PC-3 (cell line): Measurements from ENCODE around the gene ASIP. TPM values are rescaled to one million over a fixed set of nuclear protein-coding genes. Genes with fewer than 3 reads are reported as not detected.

Experiments
- ATAC-seq: fragments of 200-7000 bp; cut with Tn5 transposase; 2 replicates; pipeline ENCODE4 v1.9.1; 2020; ENCODE audit warnings: mild to moderate bottlenecking, moderate library complexity
- BruUV-seq: library from RNA; stranded (reverse); fragments of 400-500 nt; replicated peaks from 2 replicates; lab custom pipeline; 2021; lab: Mats Ljungman, UMichigan
- CTCF ChIA-PET: fragments of 300-600 bp; sonication (Branson Sonifier 250); formaldehyde crosslinking; loops from one replicate; lab custom pipeline; 2022; ENCODE audit warnings: antibody characterized with exemption; lab: Charles Lee
- POLR2A ChIA-PET: fragments of 300-600 bp; sonication (Branson Sonifier 250); formaldehyde crosslinking; loops from one replicate; lab custom pipeline; 2022; ENCODE audit warnings: antibody characterized with exemption; ENCODE audit not compliant: unreplicated experiment; lab: Charles Lee
- DNase-seq: peaks from one replicate; pipeline ENCODE4 v3.0.0-alpha.2; 2015
- H2AFZ ChIP-seq: fragments of 300-600 bp; sonication (generic); 2 replicates; pipeline ENCODE4 v1.6.0; 2016; ENCODE audit warnings: antibody characterized with exemption, low read length
- H3F3A ChIP-seq: fragments of 300-600 bp; sonication (generic); one replicate; pipeline ENCODE4 v1.6.0; 2017; ENCODE audit warnings: antibody characterized with exemption, low read length, control low read depth, mild to moderate bottlenecking; ENCODE audit not compliant: unreplicated experiment
- H3K27ac ChIP-seq: fragments of 300-600 bp; sonication (generic); 2 replicates; pipeline ENCODE4 v1.5.1; 2016; ENCODE audit warnings: mild to moderate bottlenecking, low read length
- H3K27me3 ChIP-seq: fragments of 300-600 bp; sonication (generic); 2 replicates; pipeline ENCODE4 v1.6.1; 2016; ENCODE audit warnings: low read length, mixed read lengths
- H3K36me3 ChIP-seq: fragments of 300-600 bp; sonication (generic); 2 replicates; pipeline ENCODE4 v1.6.1; 2016; ENCODE audit warnings: low read depth, mixed run types, low read length, mixed read lengths
- H3K4me1 ChIP-seq: fragments of 300-600 bp; sonication (generic); 2 replicates; pipeline ENCODE4 v1.5.1; 2016; ENCODE audit warnings: low read length; ENCODE audit not compliant: insufficient read depth
- H3K4me2 ChIP-seq: fragments of 300-600 bp; sonication (generic); 2 replicates; pipeline ENCODE4 v1.6.0; 2016; ENCODE audit warnings: low read length
- H3K4me3 ChIP-seq: fragments of 300-600 bp; sonication (generic); 2 replicates; pipeline ENCODE4 v1.5.1; 2016; ENCODE audit warnings: mild to moderate bottlenecking, low read length, mixed read lengths
- H3K79me2 ChIP-seq: fragments of 300-600 bp; sonication (generic); 2 replicates; pipeline ENCODE4 v1.6.1; 2017; ENCODE audit warnings: low read length, mixed read lengths
- H3K9ac ChIP-seq: fragments of 300-600 bp; sonication (generic); 2 replicates; pipeline ENCODE4 v1.6.0; 2016; ENCODE audit warnings: mild to moderate bottlenecking, low read length
- H3K9me2 ChIP-seq: fragments of 300-600 bp; sonication (generic); replicated peaks from 2 replicates; pipeline ENCODE4 v1.6.1; 2016; ENCODE audit warnings: mixed run types, low read length, mixed read lengths
- H3K9me3 ChIP-seq: fragments of 300-600 bp; sonication (generic); 2 replicates; pipeline ENCODE4 v1.6.1; 2016; ENCODE audit warnings: low read length, mixed read lengths
- H4K20me1 ChIP-seq: fragments of 300-600 bp; sonication (generic); 2 replicates; pipeline ENCODE4 v1.6.1; 2016; ENCODE audit warnings: low read length, mixed read lengths
- EZH2 ChIP-seq: fragments of 300-600 bp; sonication (generic); IDR thresholded peaks from one replicate; pipeline ENCODE4 v1.6.1; 2017; ENCODE audit warnings: antibody characterized with exemption, mild to moderate bottlenecking, low read length; ENCODE audit not compliant: unreplicated experiment
- EZH2phosphoT487 ChIP-seq: fragments of 300-600 bp; sonication (generic); IDR thresholded peaks from 2 replicates; pipeline ENCODE4 v1.6.1; 2018; ENCODE audit warnings: mild to moderate bottlenecking, antibody characterized with exemption, low read length, borderline replicate concordance
- intact Hi-C: fragments of 100-400 bp; cut with micrococcal nuclease; formaldehyde crosslinking; loops from 2 replicates; pipeline ENCODE4 v1.9.0; 2023
- total RNA-seq: library from RNA; depleted of rRNA; stranded (reverse); fragments of >200 nt; gene quantifications from 2 replicates; pipeline ENCODE4 v1.2.3, GENCODE V29; 2014
- TF ChIP-seq, protein P1 (sequence below): fragments of 300-600 bp; sonication (generic); conservative IDR thresholded peaks from 2 replicates; pipeline ENCODE4 v1.5.1; 2017; ENCODE audit warnings: antibody characterized with exemption, low read depth, mild to moderate bottlenecking, low read length

ASIP gene
- total RNA-seq, 1 experiment from 2014 or later: not detected

DNA sequence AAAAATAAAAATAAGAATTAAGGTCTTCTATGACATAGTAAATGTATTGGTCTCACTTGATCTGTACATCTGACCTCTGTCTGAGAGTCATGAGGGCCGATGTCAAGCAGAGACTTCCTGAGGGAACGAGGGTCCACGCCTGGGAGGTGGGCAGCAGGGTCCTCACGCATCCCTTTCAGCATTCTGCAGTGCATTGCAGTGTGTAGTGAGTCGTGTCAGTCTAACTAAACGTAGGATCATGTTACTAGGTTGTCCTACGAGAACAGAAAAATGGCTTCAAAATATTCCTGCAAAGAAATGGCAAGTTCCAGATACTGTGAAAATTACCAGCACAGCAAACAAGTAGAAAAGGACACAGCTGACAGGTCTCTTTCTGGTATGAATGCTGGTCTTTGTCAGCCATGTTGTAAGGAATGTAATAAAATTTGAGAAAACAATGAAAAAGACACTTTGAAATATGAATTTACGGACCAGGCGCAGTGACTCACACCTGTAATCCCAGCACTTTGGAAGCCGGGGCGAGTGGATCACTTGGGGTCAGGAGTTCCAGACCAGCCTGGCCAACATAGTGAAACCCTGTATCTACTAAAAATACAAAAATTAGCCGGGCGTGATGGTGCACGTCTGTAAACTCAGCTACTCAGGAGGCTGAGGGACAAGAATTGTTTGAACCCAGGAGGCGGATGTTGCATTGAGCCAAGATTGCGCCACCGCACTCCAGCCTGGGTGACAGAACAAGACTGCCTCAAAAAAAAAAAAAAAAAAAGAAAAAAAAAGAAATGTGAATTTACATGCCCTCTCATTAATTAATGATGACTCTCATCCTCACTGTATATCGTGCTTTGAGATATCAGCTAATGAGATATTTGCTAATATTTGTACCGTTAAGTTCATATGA, 64.4 kb downstream of the ASIP start:
- Histone ChIP-seq H3K4me3 (no peak overlapping the region), H3K27ac (no peak overlapping the region), H3K9me3 (no peaks in the 10 kb centered on the region), H4K20me1 (peaks cover 6% of the 10 kb centered on the region), H3K9me2 (no peaks in the 10 kb centered on the region), H3K4me2 (no peak overlapping the region), H3F3A (peaks cover 3% of the 10 kb centered on the region), H3K79me2 (peaks cover 26% of the 10 kb centered on the region), H3K36me3 (no peaks in the 10 kb centered on the region; the same call in 1 of the 2 replicates), H2AFZ (no peak overlapping the region), H3K9ac (no peak overlapping the region), H3K4me1 (peaks cover 22% of the 10 kb centered on the region), H3K27me3 (no peaks in the 10 kb centered on the region)
- TF ChIP-seq, protein P1, sequence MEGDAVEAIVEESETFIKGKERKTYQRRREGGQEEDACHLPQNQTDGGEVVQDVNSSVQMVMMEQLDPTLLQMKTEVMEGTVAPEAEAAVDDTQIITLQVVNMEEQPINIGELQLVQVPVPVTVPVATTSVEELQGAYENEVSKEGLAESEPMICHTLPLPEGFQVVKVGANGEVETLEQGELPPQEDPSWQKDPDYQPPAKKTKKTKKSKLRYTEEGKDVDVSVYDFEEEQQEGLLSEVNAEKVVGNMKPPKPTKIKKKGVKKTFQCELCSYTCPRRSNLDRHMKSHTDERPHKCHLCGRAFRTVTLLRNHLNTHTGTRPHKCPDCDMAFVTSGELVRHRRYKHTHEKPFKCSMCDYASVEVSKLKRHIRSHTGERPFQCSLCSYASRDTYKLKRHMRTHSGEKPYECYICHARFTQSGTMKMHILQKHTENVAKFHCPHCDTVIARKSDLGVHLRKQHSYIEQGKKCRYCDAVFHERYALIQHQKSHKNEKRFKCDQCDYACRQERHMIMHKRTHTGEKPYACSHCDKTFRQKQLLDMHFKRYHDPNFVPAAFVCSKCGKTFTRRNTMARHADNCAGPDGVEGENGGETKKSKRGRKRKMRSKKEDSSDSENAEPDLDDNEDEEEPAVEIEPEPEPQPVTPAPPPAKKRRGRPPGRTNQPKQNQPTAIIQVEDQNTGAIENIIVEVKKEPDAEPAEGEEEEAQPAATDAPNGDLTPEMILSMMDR: no peak
- TF ChIP-seq EZH2: no peak
- TF ChIP-seq EZH2phosphoT487: no peak
- ChIA-PET CTCF (interaction anchor here (0.6 kb wide), 1 partner anchor 34 kb away, joined by 4 read pairs; no protein-coding TSS in a partner anchor), POLR2A (no interaction called here)
- ATAC-seq (no peak), DNase-seq (no peak)
- intact Hi-C loops: no loop called here
- BruUV-seq: no TSS peak

DNA sequence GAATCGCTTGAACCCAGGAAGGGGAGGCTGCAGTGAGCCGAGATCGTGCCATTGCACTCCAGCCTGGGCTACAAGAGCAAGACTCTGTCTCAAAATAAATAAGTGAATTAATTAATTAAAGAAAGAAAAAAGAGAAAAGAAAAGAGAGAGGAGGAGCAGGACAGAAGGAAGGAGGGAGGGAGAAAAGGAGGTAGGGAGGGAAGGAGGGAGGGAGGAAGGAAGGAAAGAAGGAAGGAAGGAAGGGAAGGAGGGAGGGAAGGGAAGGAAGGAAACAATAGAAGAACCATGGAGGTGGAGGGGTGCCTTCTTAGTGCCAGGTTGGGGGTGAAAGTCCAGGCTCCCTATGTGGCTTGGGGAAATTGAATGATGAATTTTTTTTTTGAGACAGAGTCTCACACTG, 68.5 kb downstream of the ASIP start:
- H3K9me2 ChIP-seq: no peaks in the 10 kb centered on the region
- no peak overlapping the region for H3K9ac ChIP-seq
- H3K4me3 ChIP-seq: no peak overlapping the region
- TF ChIP-seq EZH2: no peak
- TF ChIP-seq, protein P1: no peak
- no peak for TF ChIP-seq EZH2phosphoT487
- peaks cover 29% of the 10 kb centered on the region for H3K4me1 ChIP-seq
- no peak for DNase-seq
- no peaks in the 10 kb centered on the region for H4K20me1 ChIP-seq
- no peak overlapping the region for H3K27ac ChIP-seq
- no peaks in the 10 kb centered on the region for H3K9me3 ChIP-seq
- intact Hi-C loops: no loop called here
- ChIA-PET CTCF (interaction anchor here (0.6 kb wide), 1 partner anchor 158 kb away, joined by 4 read pairs; no protein-coding TSS in a partner anchor), POLR2A (interaction anchor here (0.6 kb wide), 1 partner anchor 59 kb away, joined by 3 read pairs; no protein-coding TSS in a partner anchor)
- no peak overlapping the region for H3K4me2 ChIP-seq
- H3K36me3 ChIP-seq: no peaks in the 10 kb centered on the region
- H2AFZ ChIP-seq: no peak overlapping the region
- H3K79me2 ChIP-seq: no peaks in the 10 kb centered on the region
- H3F3A ChIP-seq: no peaks in the 10 kb centered on the region
- no peak for ATAC-seq
- no TSS peak for BruUV-seq
- no peaks in the 10 kb centered on the region for H3K27me3 ChIP-seq
